SKM-1 treated with dmso at 0.1 percent for 144 hours (cell line): ENCODE results near the gene PPIL4.
"Not testable (repeated sequence)": the region's sequence is repeated elsewhere in the genome, so short reads cannot be mapped to it uniquely, and the experiment has no call there.

Experiments
- DNase-seq: peaks from one replicate; lab custom pipeline; 2025; ENCODE audit not compliant: unreplicated experiment; lab: John Stamatoyannopoulos, UW

Gene PPIL4

DNA sequence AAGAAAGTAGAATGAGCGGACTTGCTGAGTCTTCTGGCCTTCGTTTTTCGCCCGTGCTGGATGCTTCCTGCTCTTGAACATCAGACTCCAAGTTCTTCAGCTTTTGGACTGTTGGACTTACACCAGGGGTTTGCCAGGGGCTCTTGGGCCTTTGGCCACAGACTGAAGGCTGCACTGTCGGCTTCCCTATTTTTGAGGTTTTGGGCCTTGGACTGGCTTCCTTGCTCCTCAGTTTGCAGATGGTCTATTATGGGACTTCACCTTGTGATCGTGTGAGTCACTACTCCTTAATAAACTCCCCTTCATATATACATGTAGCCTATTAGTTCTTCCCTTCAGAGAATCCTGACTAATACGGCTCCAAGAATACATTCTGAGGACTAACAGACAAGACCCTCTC lies 83.1 kb downstream of the PPIL4 start:
- DNase-seq, result not testable (repeated sequence)

GRCh38 chr6:149461670-149462069 lies 84.2 kb downstream of the PPIL4 start:
- DNase-seq, result no peak

- not testable (repeated sequence) for DNase-seq
Measured at GRCh38 chr6:149460249-149460648, 85.6 kb downstream of the PPIL4 start.

GRCh38 chr6:149459761-149460160 lies 86.1 kb downstream of the PPIL4 start:
- DNase-seq, result no peak

- no peak for DNase-seq
Measured at GRCh38 chr6:149458806-149459205, 87.0 kb downstream of the PPIL4 start.

DNA sequence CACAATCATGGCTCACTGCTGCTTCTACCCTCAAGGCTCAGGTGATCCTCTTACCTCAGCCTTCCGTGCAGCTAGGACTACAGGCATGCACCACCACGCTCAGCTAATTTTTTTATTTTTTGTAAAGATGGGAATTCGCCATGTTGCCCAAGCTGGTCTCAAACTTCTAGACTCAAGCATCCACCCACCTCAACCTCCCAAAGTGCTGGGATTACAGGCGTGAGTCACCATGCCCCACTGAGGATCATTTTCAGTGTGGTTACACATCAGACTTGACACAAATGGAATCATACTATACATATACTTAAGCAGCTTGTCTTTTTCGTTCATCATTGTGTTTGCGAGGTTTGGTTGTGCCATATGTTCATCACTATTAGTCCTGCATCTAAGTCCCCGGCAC lies 87.6 kb downstream of the PPIL4 start:
- no peak for DNase-seq

DNA sequence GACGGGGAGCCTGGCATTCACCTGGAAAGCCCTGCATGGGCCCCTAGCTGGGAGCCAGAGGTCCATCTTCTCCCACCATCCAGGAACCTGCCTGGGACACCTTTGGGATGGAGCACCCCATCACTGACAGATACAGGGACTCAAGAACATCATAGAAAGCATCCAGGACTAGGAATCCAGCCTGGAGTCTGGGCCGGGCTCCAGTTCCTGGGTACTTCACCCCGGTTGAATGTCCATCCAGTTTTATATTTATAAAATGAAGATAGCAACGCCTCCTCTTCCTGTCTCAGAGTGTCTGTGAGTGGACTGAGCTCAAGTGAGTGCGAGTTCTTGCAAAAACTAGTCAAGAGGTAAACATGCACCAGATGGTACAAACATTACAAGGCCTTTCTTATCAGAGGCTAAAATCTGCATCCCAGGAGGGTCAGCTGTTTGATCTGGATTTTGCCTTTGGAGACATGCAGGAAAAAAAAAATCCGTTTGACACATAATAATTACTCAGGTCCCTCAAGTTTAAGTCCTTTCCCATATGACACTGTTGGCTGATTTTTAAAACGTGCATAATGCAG lies 88.4 kb downstream of the PPIL4 start:
- DNase-seq, result no peak

GRCh38 chr6:149456311-149457021 lies 89.4 kb downstream of the PPIL4 start:
- no peak for DNase-seq

DNA sequence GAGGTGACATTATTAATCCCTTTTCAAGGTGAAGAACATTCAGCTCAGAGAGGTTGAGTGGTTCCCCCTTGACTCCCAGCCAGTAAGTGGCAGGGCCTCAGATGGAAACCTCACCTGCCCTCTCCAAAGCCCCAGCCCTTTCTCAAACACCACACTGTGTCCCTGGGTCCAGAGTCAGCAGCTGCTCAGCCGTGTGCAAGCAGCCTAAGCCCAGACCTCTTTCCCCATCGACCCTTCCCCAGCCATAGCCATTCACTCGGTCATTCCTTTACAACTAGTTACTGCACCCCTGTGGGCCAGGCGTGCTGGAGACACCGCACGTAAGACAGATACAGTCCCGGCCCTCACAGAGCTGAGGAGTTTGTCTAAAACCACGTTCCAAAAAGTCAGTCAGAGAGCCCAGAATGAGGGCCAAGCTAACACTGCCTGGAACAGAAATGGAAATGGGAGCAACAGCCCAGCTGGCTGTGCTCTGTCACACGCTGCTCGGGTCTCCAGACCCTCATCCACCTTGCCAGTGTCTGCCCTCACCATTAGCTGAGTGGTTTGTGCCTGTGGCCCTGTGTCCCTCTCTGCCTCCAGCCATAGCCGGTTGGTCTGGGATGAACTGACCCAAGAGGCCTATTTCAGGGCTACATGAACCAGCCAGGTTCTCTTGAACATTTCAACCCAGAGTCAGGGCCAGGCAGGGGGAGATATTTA lies 90.7 kb downstream of the PPIL4 start:
- no peak for DNase-seq
